Mucosa of stomach (tissue), 1 donor: ENCODE measurements around the gene LY9.

Experiments used
- H3K27me3 ChIP-seq: one replicate; pipeline ENCODE4 v1.7.0; 2013; ENCODE audit warnings: mild to moderate bottlenecking, low read length; ENCODE audit not compliant: control insufficient read depth, insufficient read depth
- H3K36me3 ChIP-seq: one replicate; pipeline ENCODE4 v1.7.0; 2013; ENCODE audit warnings: low read length; ENCODE audit not compliant: control insufficient read depth, insufficient read depth
- H3K4me1 ChIP-seq: one replicate; pipeline ENCODE4 v1.7.0; 2013; ENCODE audit warnings: mild to moderate bottlenecking, low read length; ENCODE audit not compliant: control insufficient read depth, insufficient read depth
- H3K4me3 ChIP-seq: one replicate; pipeline ENCODE4 v1.7.0; 2013; ENCODE audit warnings: low read length
- H3K9ac ChIP-seq: one replicate; pipeline ENCODE4 v1.7.0; 2013; ENCODE audit warnings: mild to moderate bottlenecking, low read length, moderate library complexity
- H3K9me3 ChIP-seq: one replicate; pipeline ENCODE4 v1.7.0; 2013; ENCODE audit warnings: mild to moderate bottlenecking, low read length, moderate library complexity; ENCODE audit not compliant: control insufficient read depth
- donor health status: Pancreatic carcinoma.

The LY9 gene

GRCh38 chr1:160813215-160813614, 17.2 kb downstream of the LY9 start:
- H3K9ac ChIP-seq, result no peak overlapping the region
- no peaks in the 10 kb centered on the region for H3K36me3 ChIP-seq
- no peaks in the 10 kb centered on the region for H3K9me3 ChIP-seq
- H3K4me1 ChIP-seq, result peaks cover 6% of the 10 kb centered on the region
- no peak overlapping the region for H3K4me3 ChIP-seq
- no peaks in the 10 kb centered on the region for H3K27me3 ChIP-seq

GRCh38 chr1:160814316-160814715, 18.3 kb downstream of the LY9 start:
- Histone ChIP-seq H3K27me3 (no peaks in the 10 kb centered on the region), H3K4me3 (no peak overlapping the region), H3K36me3 (no peaks in the 10 kb centered on the region)

GRCh38 chr1:160814856-160815255, 18.9 kb downstream of the LY9 start:
- peaks cover 6% of the 10 kb centered on the region for H3K4me1 ChIP-seq
- no peaks in the 10 kb centered on the region for H3K36me3 ChIP-seq
- no peak overlapping the region for H3K9ac ChIP-seq
- H3K27me3 ChIP-seq, result no peaks in the 10 kb centered on the region
- H3K4me3 ChIP-seq, result no peak overlapping the region
- no peaks in the 10 kb centered on the region for H3K9me3 ChIP-seq

More at GRCh38 chr1:160814316-160814715, 18.3 kb downstream of the LY9 start:
- peaks cover 6% of the 10 kb centered on the region for H3K4me1 ChIP-seq
- no peak overlapping the region for H3K9ac ChIP-seq
- no peaks in the 10 kb centered on the region for H3K9me3 ChIP-seq

DNA sequence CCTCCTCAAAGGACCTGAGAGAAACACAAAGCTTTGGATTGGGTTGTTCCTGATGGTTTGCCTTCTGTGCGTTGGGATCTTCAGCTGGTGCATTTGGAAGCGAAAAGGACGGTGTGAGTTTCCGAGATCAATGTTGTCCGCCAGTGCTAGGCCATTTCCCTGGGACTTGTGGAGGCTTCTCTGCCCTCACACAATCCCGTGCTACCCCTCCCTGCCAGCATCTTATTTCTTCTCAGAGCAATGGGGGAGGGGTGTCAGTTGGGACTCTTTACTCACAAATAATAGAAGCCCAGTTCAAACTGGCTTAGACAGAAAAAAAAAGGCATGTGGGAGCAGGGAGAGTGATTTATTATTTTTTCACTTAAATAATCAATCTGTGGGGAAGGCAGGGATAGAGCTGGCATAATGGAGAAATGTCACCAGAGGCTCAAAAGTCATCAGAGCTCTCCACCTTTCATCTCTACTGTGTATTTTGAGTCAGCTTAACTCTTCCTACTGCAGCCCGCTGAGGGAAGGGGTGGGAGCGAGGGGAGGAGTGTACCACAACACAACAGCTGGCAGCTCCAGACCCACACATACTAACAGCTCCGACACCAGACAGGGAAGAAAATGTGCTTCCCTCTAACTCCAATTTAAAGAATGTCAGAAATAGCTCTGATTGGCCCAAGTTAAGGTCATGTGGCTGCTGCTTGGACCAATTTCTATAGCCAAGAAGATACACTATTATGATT, 22.4 kb downstream of the LY9 start:
- H3K9me3 ChIP-seq, result no peaks in the 10 kb centered on the region
- no peaks in the 10 kb centered on the region for H3K36me3 ChIP-seq
- peaks cover 4% of the 10 kb centered on the region for H3K4me1 ChIP-seq
- H3K4me3 ChIP-seq, result no peak overlapping the region
- H3K9ac ChIP-seq, result no peak overlapping the region
- no peaks in the 10 kb centered on the region for H3K27me3 ChIP-seq

- H3K27me3 ChIP-seq, result no peaks in the 10 kb centered on the region
- H3K9ac ChIP-seq, result no peak overlapping the region
- H3K36me3 ChIP-seq, result no peaks in the 10 kb centered on the region
These were observed 23.2 kb downstream of the LY9 start for GRCh38 chr1:160819186-160819585.

DNA sequence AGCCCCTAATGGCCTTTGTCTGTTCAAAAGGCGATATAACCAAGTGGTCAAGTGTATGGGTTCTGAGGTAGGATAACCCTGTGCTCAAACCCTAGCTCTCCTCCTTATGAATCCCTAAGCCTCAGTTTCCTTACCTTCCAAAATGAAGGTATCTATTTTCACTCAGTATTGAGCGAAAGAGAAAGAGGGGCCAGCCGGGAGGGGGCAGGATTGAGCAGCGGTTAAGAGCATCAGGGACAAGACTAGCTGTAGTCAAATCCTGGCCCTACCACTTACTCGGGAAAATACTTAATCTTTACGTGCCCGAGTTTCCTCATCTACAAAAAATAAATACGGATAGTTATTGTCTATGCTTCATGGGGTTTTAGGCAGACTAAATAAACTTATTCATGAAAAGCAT, 25.7 kb downstream of the LY9 start:
- Histone ChIP-seq H3K4me3 (no peak overlapping the region), H3K36me3 (no peaks in the 10 kb centered on the region), H3K27me3 (no peaks in the 10 kb centered on the region), H3K9ac (no peak overlapping the region), H3K9me3 (no peaks in the 10 kb centered on the region), H3K4me1 (no peaks in the 10 kb centered on the region)

More at GRCh38 chr1:160819186-160819585, 23.2 kb downstream of the LY9 start:
- Histone ChIP-seq H3K4me3 (no peak overlapping the region), H3K4me1 (no peaks in the 10 kb centered on the region), H3K9me3 (no peaks in the 10 kb centered on the region)

DNA sequence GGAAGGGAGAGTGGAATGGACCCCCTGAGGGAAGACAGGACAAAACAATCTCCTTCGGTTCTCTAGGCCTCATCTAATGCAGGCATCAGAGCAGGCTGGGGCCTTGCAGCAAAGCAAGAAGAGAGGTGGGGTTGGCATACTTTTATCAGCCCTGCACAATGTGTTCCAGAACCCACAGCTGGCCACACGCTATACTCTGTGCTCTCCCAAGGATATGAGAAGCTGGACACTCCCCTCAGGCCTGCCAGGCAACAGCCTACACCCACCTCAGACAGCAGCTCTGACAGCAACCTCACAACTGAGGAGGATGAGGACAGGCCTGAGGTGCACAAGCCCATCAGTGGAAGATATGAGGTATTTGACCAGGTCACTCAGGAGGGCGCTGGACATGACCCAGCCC, 27.3 kb downstream of the LY9 start:
- Histone ChIP-seq H3K36me3 (no peaks in the 10 kb centered on the region), H3K4me1 (no peaks in the 10 kb centered on the region), H3K27me3 (no peaks in the 10 kb centered on the region)

DNA sequence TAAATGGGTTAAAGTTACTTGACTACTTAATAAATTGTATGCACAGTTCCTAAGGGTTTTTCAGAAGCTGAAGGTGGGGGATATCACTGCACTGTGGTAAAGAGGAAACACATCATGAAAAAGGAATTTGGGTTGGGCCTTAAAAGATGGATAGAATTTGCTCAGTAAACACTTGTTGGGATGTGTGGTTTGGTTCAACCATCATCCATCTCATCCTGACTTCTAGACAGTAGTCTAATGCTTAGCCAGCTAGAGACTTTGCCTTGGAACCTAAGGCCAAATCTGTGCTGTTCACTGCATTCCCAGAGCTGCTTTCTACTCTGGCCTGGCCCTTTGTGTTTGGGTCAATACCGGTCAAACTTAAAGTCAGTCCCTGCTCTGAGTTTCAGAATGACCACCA, 30.6 kb downstream of the LY9 start:
- H3K4me3 ChIP-seq, result no peak overlapping the region
- no peaks in the 10 kb centered on the region for H3K27me3 ChIP-seq
- no peak overlapping the region for H3K9ac ChIP-seq
- H3K4me1 ChIP-seq, result no peaks in the 10 kb centered on the region
- no peaks in the 10 kb centered on the region for H3K9me3 ChIP-seq
- H3K36me3 ChIP-seq, result no peaks in the 10 kb centered on the region

More for the DNA sequence above, 27.3 kb downstream of the LY9 start:
- Histone ChIP-seq H3K9me3 (no peaks in the 10 kb centered on the region), H3K9ac (no peak overlapping the region), H3K4me3 (no peak overlapping the region)

GRCh38 chr1:160827418-160827817, 31.4 kb downstream of the LY9 start:
- Histone ChIP-seq H3K27me3 (no peaks in the 10 kb centered on the region), H3K9me3 (no peaks in the 10 kb centered on the region), H3K4me1 (no peaks in the 10 kb centered on the region), H3K9ac (no peak overlapping the region), H3K4me3 (no peak overlapping the region), H3K36me3 (no peaks in the 10 kb centered on the region)

DNA sequence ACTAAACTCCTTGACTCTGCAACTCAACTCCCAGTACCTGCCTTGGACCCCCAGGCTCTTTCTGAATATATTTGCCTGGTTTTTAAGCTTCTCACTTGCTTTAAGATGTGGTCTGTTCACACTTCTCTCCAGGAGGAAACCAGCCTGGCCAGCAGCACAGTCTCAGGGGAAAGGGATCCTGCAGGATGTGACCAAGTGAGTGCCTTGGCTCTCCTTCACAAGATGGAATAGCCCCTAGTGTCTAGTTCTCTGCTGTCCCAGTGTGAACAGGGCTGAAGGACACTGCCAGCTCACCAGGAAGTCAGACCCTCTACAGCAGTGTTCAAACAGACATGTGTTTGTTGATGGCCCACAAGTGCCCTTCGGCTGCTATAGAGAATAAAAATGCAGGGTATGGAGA, 33.8 kb downstream of the LY9 start:
- no peaks in the 10 kb centered on the region for H3K36me3 ChIP-seq
- H3K4me1 ChIP-seq, result no peaks in the 10 kb centered on the region
- H3K4me3 ChIP-seq, result no peak overlapping the region
- no peak overlapping the region for H3K9ac ChIP-seq
- H3K27me3 ChIP-seq, result no peaks in the 10 kb centered on the region
- no peaks in the 10 kb centered on the region for H3K9me3 ChIP-seq

DNA sequence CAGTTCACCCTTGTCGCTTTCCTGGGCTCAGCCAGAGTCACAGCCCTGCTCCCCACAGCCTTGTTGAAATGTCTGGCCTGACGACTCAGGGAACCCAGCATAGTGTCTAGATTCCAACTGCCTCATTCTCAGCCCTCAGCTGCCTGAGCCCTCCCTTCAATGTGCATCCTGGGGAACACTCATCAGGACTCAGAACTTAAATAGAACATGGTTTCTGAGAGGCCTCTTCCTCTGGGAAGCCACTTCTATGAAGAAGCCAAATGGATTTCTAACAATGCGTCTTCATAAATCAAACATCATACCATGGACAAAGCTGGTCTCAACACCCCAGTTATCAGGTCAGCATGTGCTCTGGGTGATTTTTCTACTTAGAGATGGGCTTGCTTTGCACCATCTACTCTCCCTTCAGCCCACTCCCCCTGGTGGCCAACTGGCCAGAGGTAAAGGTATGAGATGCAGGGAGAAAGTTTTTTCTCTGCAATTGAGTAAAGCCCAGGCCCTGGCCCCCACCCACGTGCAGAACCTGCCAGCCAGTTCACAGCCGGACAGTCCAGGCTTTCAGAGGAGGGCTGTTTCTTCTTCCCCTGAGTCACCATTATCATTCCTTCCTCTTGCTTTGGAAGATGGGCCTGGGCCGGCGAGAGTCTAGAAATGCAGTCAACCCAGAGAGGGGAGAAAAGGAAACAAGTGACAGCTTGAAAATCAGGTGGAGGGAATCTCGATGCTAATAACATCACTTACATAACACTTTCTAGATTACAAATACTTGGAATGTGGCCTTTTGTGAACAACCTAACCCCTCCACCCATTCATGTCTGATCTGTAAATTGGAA, 34.6 kb downstream of the LY9 start:
- Histone ChIP-seq H3K4me1 (no peaks in the 10 kb centered on the region), H3K36me3 (no peaks in the 10 kb centered on the region), H3K9me3 (no peaks in the 10 kb centered on the region), H3K9ac (no peak overlapping the region), H3K4me3 (no peak overlapping the region), H3K27me3 (no peaks in the 10 kb centered on the region)

- no peak overlapping the region for H3K4me3 ChIP-seq
- no peaks in the 10 kb centered on the region for H3K36me3 ChIP-seq
- no peaks in the 10 kb centered on the region for H3K9me3 ChIP-seq
- H3K4me1 ChIP-seq, result no peaks in the 10 kb centered on the region
- H3K27me3 ChIP-seq, result no peaks in the 10 kb centered on the region
- no peak overlapping the region for H3K9ac ChIP-seq
These were observed 39.1 kb downstream of the LY9 start for GRCh38 chr1:160834945-160835565.
